K562 (cell line): Measurements from ENCODE around the gene RRAS. TPM values are rescaled to one million over a fixed set of nuclear protein-coding genes. Genes with fewer than 3 reads are reported as not detected.

Experiments used
- ATAC-seq: fragments of 200-7000 bp; cut with Tn5 transposase; 3 replicates; pipeline ENCODE4 v1.9.1; 2020; ENCODE audit warnings: moderate library complexity
- BruUV-seq: library from RNA; stranded (reverse); fragments of 400-500 nt; replicated peaks from 2 replicates; lab custom pipeline; 2021; lab: Mats Ljungman, UMichigan
- CTCF ChIA-PET: fragments of 300-600 bp; formaldehyde crosslinking; extraction: SDS; loops from one replicate; lab custom pipeline; 2021; ENCODE audit warnings: low intra/inter-chr PET ratio; lab: Yijun Ruan, JAX
- POLR2A ChIA-PET: fragments of 300-600, 350-650 bp; sonication (Branson Sonifier 250); formaldehyde crosslinking; extraction: SDS; loops from one replicate; lab custom pipeline; 2021; ENCODE audit warnings: antibody characterized with exemption, inconsistent platforms; lab: Yijun Ruan, JAX
- DNase-seq, 4 experiments: peaks; one replicate each; pipeline versions ENCODE4 v3.0.0 to v3.0.0-alpha.2; 2011 to 2018; ENCODE audit warnings: low spot score in 3 of 4, mixed read lengths in 3 of 4; ENCODE audit errors: extremely low read depth in 1 of 4
- FAIRE-seq: peaks from 2 replicates; lab custom pipeline; 2011; peaks lifted over from hg19 to GRCh38; lab: Jason Lieb, UNC
- H2AFZ ChIP-seq: 2 replicates; pipeline ENCODE4 v1.6.0; 2011; ENCODE audit warnings: low read depth, low read length, control low read depth, inconsistent platforms
- H3K27ac ChIP-seq: fragments of 200-600 bp; 3 replicates; pipeline ENCODE4 v1.8.0; 2011; ENCODE audit warnings: low read depth, mild to moderate bottlenecking, control low read depth, inconsistent platforms, low read length, moderate library complexity, mixed read lengths; ENCODE audit errors: extremely low read depth
- H3K27me3 ChIP-seq, 2 experiments: fragments of 300-600 bp in 1 of 2; 2 replicates in 1 of 2; 3 replicates in 1 of 2; pipeline versions ENCODE4 v1.6.0 to v1.8.0; 2011; ENCODE audit warnings: inconsistent platforms in 2 of 2, low read length in 2 of 2, mild to moderate bottlenecking in 1 of 2, mixed read lengths in 1 of 2, moderate library complexity in 1 of 2; ENCODE audit not compliant: control insufficient read depth in 2 of 2, insufficient read depth in 2 of 2
- H3K36me3 ChIP-seq: fragments of 300-600 bp; 3 replicates; pipeline ENCODE4 v1.8.0; 2011; ENCODE audit warnings: mild to moderate bottlenecking, low read length, inconsistent platforms; ENCODE audit not compliant: control insufficient read depth, insufficient read depth
- H3K4me1 ChIP-seq, 2 experiments: fragments of 200-600 bp in 1 of 2; replicated peaks in 1 of 2; 2 replicates in 1 of 2; 3 replicates in 1 of 2; pipeline versions ENCODE4 v1.5.1 to v1.8.0; 2011; ENCODE audit warnings: inconsistent platforms in 2 of 2, low read length in 2 of 2, mild to moderate bottlenecking in 1 of 2, mixed read lengths in 1 of 2, moderate library complexity in 1 of 2; ENCODE audit not compliant: control insufficient read depth in 2 of 2, insufficient read depth in 2 of 2
- H3K4me2 ChIP-seq: 2 replicates; pipeline ENCODE4 v1.6.1; 2011; ENCODE audit warnings: low read length, control low read depth, inconsistent platforms, mixed read lengths; ENCODE audit not compliant: insufficient read depth
- H3K4me3 ChIP-seq: fragments of 200-600 bp; sonication (generic), shearing (Covaris generic); 2 replicates; pipeline ENCODE4 v1.5.1; 2016; ENCODE audit warnings: control low read depth, inconsistent platforms
- H3K79me2 ChIP-seq: fragments of 200-600 bp; 3 replicates; pipeline ENCODE4 v1.8.0; 2011; ENCODE audit warnings: low read length, inconsistent platforms; ENCODE audit not compliant: control insufficient read depth, insufficient read depth
- H3K9ac ChIP-seq, 2 experiments: 2 replicates each; pipeline versions ENCODE4 v1.6.0 to v1.6.1; 2011; ENCODE audit warnings: low read depth in 2 of 2, low read length in 2 of 2, control low read depth in 1 of 2, inconsistent platforms in 1 of 2, mild to moderate bottlenecking in 1 of 2, mixed read lengths in 1 of 2; ENCODE audit not compliant: insufficient read depth in 1 of 2
- H3K9me1 ChIP-seq: one replicate; pipeline ENCODE4 v1.6.0; 2011; ENCODE audit warnings: inconsistent platforms, mild to moderate bottlenecking, low read length, moderate library complexity; ENCODE audit not compliant: control insufficient read depth, insufficient read depth
- H3K9me3 ChIP-seq: replicated peaks from 2 replicates; pipeline ENCODE4 v1.5.1; 2011; ENCODE audit warnings: low read depth, low read length, inconsistent platforms; ENCODE audit not compliant: control insufficient read depth, insufficient read depth
- H4K20me1 ChIP-seq: replicated peaks from 2 replicates; pipeline ENCODE4 v1.6.1; 2011; ENCODE audit warnings: low read length, inconsistent platforms, mixed read lengths; ENCODE audit not compliant: control insufficient read depth, insufficient read depth
- HIVEP1 ChIP-seq: fragments of 250-450 bp; sonication (Bioruptor Pico); IDR thresholded peaks from 2 replicates; pipeline ENCODE4 v1.4.0; 2020; ENCODE audit warnings: mild to moderate bottlenecking
- NFXL1 ChIP-seq: fragments of 450-650 bp; formaldehyde crosslinking; IDR thresholded peaks from 2 replicates; pipeline ENCODE4 v1.4.0; 2021; ENCODE audit warnings: mild to moderate bottlenecking
- POLR2G ChIP-seq: fragments of 200-400 bp; formaldehyde crosslinking; IDR thresholded peaks from 2 replicates; pipeline ENCODE4 v1.6.1; 2017; ENCODE audit warnings: low read depth, mild to moderate bottlenecking, antibody characterized with exemption, low read length, moderate library complexity
- YY1 ChIP-seq, 3 experiments: IDR thresholded peaks; 2 replicates each; pipeline ENCODE4 v1.6.1; 2011; ENCODE audit warnings: low read length in 2 of 3, mild to moderate bottlenecking in 2 of 3, moderate library complexity in 2 of 3, borderline replicate concordance in 1 of 3, control low read depth in 1 of 3, low read depth in 1 of 3; ENCODE audit not compliant: insufficient read depth in 3 of 3, insufficient replicate concordance in 2 of 3, control insufficient read depth in 1 of 3, insufficient read length in 1 of 3; ENCODE audit errors: extremely low read depth in 1 of 3
- WGBS: fragments of 100-300 bp; shearing (Covaris generic); methylation state at CpG from one replicate; pipeline ENCODE4 v1.1.6; 2016; ENCODE audit warnings: low coverage, mixed read lengths; ENCODE audit not compliant: insufficient coverage; ENCODE audit errors: missing lambda C conversion rate; 5-methylcytosine and 5-hydroxymethylcytosine counted together
- in situ Hi-C: fragments of 300-500 bp; cut with MboI; formaldehyde crosslinking; loops from 4 replicates; pipeline ENCODE4 v1.15.0; 2018; ENCODE audit warnings: inconsistent platforms, mixed read lengths
- intact Hi-C: fragments of 100-400 bp; cut with micrococcal nuclease; formaldehyde crosslinking; loops from 2 replicates; pipeline ENCODE4 v1.14.2; 2022
- polyA plus RNA-seq, 8 experiments: library from polyadenylated mRNA; depleted of rRNA in 4 of 8; stranded (reverse) in 5 of 8; unstranded in 3 of 8; fragments of >200 nt; fragmentation: Nextera tagmentation in 2 of 8; fragmentation: Illumina TruSeq in 1 of 8; extraction: Ambion mirVana in 2 of 8; extraction: Trizol in 1 of 8; gene quantifications; 2 replicates each; pipeline versions ENCODE4 v1.2.1 to v1.2.3, GENCODE V29; 2011 to 2014; ENCODE audit warnings: inconsistent platforms in 1 of 8, missing spikeins in 1 of 8
- total RNA-seq, 7 experiments: library from RNA; depleted of rRNA in 6 of 7; stranded (reverse); fragments of >200 nt in 6 of 7; fragmentation: Illumina TruSeq in 2 of 7; extraction: Trizol in 2 of 7; gene quantifications; 2 replicates each; pipeline versions ENCODE4 v1.2.1 to v1.2.3, GENCODE V29; 2011 to 2021; ENCODE audit warnings: low replicate concordance in 1 of 7
- TF ChIP-seq, protein P1 (sequence below), 2 experiments: fragments of 450-650 bp; IDR thresholded peaks; 2 replicates each; pipeline ENCODE4 v1.6.1; 2018; ENCODE audit warnings: mild to moderate bottlenecking in 2 of 2, low read depth in 1 of 2; ENCODE audit not compliant: partially characterized antibody in 2 of 2

RRAS gene
- total and polyA plus RNA-seq, 9 of the 15 experiments (the other 6 are each of a cell fraction or from before 2014, with no cell fraction given) = 0.70 to 17.3 (median 8.2) TPM

DNA sequence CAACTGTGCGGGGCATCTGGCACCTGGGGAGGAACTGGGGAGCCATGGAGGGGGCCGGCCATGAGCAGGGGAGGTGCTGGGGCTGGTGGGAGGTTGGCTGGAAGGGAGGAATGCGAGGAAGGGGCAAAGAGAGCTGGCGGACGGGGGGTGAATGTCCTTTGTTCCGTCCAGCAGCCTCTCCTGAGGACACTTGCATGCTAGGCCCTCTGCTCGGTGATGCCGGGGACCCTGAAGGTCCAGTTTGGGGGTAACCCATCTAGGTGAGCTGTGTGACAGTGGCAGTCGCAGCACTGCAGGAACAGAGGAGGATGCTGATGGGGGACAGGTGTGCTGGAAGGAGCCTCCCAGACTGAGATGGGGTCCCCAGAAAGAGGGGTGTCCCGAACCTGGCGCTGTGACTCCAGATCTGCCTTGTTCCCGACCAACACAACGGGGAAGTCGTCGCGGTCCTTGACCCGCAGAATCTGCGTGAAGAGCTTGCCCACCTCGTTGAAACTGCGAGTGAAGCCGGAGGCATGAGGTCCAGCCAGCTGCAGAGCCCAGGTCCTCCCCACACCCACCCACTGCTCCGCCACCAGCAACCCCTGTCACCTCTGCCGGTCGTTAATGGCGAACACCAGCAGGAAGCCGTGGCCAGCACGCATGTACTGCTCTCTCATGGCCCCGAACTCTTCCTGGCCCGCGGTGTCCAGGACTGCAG is 3.6 kb downstream of the RRAS start:
- no peak overlapping the region for H3K27ac ChIP-seq
- in situ Hi-C loops = no loop called here
- ChIA-PET POLR2A (interaction anchor here (0.6 kb wide), 1 partner anchor 40 kb away, joined by 3 read pairs; no protein-coding TSS in a partner anchor), CTCF (no interaction called here)
- peaks cover 7% of the 10 kb centered on the region; the same call in 2 of the 3 replicates for H3K79me2 ChIP-seq
- WGBS = 71% methylated on average over 18 of the region's 30 CpGs
- no peak overlapping the region for H3K4me3 ChIP-seq
- no peaks in the 10 kb centered on the region for H3K36me3 ChIP-seq
- FAIRE-seq = no peak
- H3K9me3 ChIP-seq = no peaks in the 10 kb centered on the region
- H3K27me3 ChIP-seq = no peaks in the 10 kb centered on the region
- no peak overlapping the region for H2AFZ ChIP-seq
- ATAC-seq = no peak
- no peak for DNase-seq
- peaks cover 12 to 50% of the 10 kb centered on the region in 2 experiments for H3K4me1 ChIP-seq
- TF ChIP-seq YY1 (IDR thresholded peaks at IDR 0.05; ENCODE audit: borderline replicate concordance in 1 of 3, control insufficient read depth in 1 of 3, extremely low read depth in 1 of 3, insufficient read depth in 3 of 3, insufficient read length in 1 of 3, insufficient replicate concordance in 2 of 3, low read depth in 1 of 3, low read length in 2 of 3) (peak in 1 of 3 experiments; percentile 40), NFXL1 (no peak), POLR2G (peak; percentile 46; the same call in 1 of the 2 replicates), HIVEP1 (no peak)
- TF ChIP-seq, protein P1, sequence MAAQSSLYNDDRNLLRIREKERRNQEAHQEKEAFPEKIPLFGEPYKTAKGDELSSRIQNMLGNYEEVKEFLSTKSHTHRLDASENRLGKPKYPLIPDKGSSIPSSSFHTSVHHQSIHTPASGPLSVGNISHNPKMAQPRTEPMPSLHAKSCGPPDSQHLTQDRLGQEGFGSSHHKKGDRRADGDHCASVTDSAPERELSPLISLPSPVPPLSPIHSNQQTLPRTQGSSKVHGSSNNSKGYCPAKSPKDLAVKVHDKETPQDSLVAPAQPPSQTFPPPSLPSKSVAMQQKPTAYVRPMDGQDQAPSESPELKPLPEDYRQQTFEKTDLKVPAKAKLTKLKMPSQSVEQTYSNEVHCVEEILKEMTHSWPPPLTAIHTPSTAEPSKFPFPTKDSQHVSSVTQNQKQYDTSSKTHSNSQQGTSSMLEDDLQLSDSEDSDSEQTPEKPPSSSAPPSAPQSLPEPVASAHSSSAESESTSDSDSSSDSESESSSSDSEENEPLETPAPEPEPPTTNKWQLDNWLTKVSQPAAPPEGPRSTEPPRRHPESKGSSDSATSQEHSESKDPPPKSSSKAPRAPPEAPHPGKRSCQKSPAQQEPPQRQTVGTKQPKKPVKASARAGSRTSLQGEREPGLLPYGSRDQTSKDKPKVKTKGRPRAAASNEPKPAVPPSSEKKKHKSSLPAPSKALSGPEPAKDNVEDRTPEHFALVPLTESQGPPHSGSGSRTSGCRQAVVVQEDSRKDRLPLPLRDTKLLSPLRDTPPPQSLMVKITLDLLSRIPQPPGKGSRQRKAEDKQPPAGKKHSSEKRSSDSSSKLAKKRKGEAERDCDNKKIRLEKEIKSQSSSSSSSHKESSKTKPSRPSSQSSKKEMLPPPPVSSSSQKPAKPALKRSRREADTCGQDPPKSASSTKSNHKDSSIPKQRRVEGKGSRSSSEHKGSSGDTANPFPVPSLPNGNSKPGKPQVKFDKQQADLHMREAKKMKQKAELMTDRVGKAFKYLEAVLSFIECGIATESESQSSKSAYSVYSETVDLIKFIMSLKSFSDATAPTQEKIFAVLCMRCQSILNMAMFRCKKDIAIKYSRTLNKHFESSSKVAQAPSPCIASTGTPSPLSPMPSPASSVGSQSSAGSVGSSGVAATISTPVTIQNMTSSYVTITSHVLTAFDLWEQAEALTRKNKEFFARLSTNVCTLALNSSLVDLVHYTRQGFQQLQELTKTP (IDR thresholded peaks at IDR 0.05; ENCODE audit: low read depth in 1 of 2, partially characterized antibody in 2 of 2) = no peak
- peak overlapping the region in 1 of 2 experiments; percentile 73; a peak in 2 of 4 replicates for H3K9ac ChIP-seq
- no peaks in the 10 kb centered on the region for H4K20me1 ChIP-seq
- BruUV-seq = no TSS peak
- H3K9me1 ChIP-seq = no peaks in the 10 kb centered on the region
- intact Hi-C loops = no loop called here
- no peak overlapping the region for H3K4me2 ChIP-seq
